A549 (cell line): ENCODE data around the gene ANKMY2. TPM values are rescaled to one million over a fixed set of nuclear protein-coding genes. Genes with fewer than 3 reads are reported as not detected.

Source experiments
- ATAC-seq, 2 experiments: fragments of 200-7000 bp in 1 of 2; fragments of >200 bp in 1 of 2; cut with Nextera tagmentation in 1 of 2; cut with Tn5 transposase in 1 of 2; 3 replicates each; pipeline versions ENCODE4 v1.8.0 to v1.9.1; 2018 to 2020; ENCODE audit warnings: mild to moderate bottlenecking in 1 of 2, moderate library complexity in 1 of 2
- CTCF ChIA-PET: fragments of 300-600 bp; sonication (Branson Sonifier 250); formaldehyde crosslinking; extraction: SDS; loops from one replicate; lab custom pipeline; 2021; ENCODE audit warnings: antibody characterized with exemption, inconsistent platforms; lab: Yijun Ruan, JAX
- POLR2A ChIA-PET: fragments of 350-600 bp; formaldehyde crosslinking; extraction: SDS; loops from one replicate; lab custom pipeline; 2021; ENCODE audit warnings: antibody characterized with exemption, inconsistent platforms; lab: Yijun Ruan, JAX
- DNase-seq, 2 experiments: peaks; one replicate each; pipeline versions ENCODE4 v3.0.0 to v3.0.0-alpha.2; 2011 to 2016; ENCODE audit warnings: low read depth in 1 of 2, low spot score in 1 of 2
- FAIRE-seq: peaks from 2 replicates; lab custom pipeline; 2011; peaks lifted over from hg19 to GRCh38; lab: Jason Lieb, UNC
- H3K27ac ChIP-seq, 2 experiments: fragments of >200 bp; sonication (Bioruptor Twin); formaldehyde crosslinking; 3 replicates each; pipeline ENCODE4 v1.5.1; 2016 to 2017
- H3K4me1 ChIP-seq: fragments of >200 bp; sonication (Bioruptor Twin); formaldehyde crosslinking; 3 replicates; pipeline ENCODE4 v1.6.1; 2016
- H3K4me2 ChIP-seq: fragments of >200 bp; sonication (Bioruptor Twin); formaldehyde crosslinking; 3 replicates; pipeline ENCODE4 v1.6.1; 2016
- H3K4me3 ChIP-seq: fragments of >200 bp; sonication (Bioruptor Twin); formaldehyde crosslinking; 3 replicates; pipeline ENCODE4 v1.5.1; 2016
- H3K9me3 ChIP-seq: fragments of >200 bp; sonication (Bioruptor Twin); formaldehyde crosslinking; 3 replicates; pipeline ENCODE4 v1.6.1; 2016
- ATOH8 ChIP-seq: fragments of 250-450 bp; sonication (Bioruptor Pico); IDR thresholded peaks from 2 replicates; pipeline ENCODE4 v1.5.0; 2020; ENCODE audit warnings: low read depth, mild to moderate bottlenecking, moderate library complexity
- CBX2 ChIP-seq: fragments of 200-600 bp; sonication (generic); IDR thresholded peaks from 2 replicates; pipeline ENCODE4 v1.6.1; 2016; ENCODE audit warnings: low read depth, mild to moderate bottlenecking, borderline replicate concordance
- CEBPB ChIP-seq, 2 experiments: fragments of >200 bp in 1 of 2; sonication (Bioruptor Twin) in 1 of 2; formaldehyde crosslinking in 1 of 2; IDR thresholded peaks; 2 replicates each; pipeline ENCODE4 v1.6.1; 2012 to 2016
- CHD2 ChIP-seq: fragments of 150-350 bp; IDR thresholded peaks from 2 replicates; pipeline ENCODE4 v1.6.1; 2014; ENCODE audit warnings: low read length; ENCODE audit not compliant: partially characterized antibody
- CHD4 ChIP-seq: fragments of 200-600 bp; sonication (generic); IDR thresholded peaks from 2 replicates; pipeline ENCODE4 v1.6.1; 2016; ENCODE audit warnings: antibody characterized with exemption, mild to moderate bottlenecking, borderline replicate concordance
- EP300 ChIP-seq, 2 experiments: fragments of >200 bp; sonication (Bioruptor Twin); formaldehyde crosslinking; IDR thresholded peaks; 2 replicates in 1 of 2; 3 replicates in 1 of 2; pipeline ENCODE4 v1.6.1; 2016 to 2017
- FOSB ChIP-seq: fragments of 250-450 bp; sonication (Bioruptor Pico); IDR thresholded peaks from 2 replicates; pipeline ENCODE4 v1.5.0; 2020; ENCODE audit warnings: mild to moderate bottlenecking, moderate library complexity
- FOSL2 ChIP-seq, 2 experiments: fragments of 450-650 bp in 1 of 2; fragments of >200 bp in 1 of 2; sonication (Bioruptor Twin) in 1 of 2; formaldehyde crosslinking; IDR thresholded peaks; 2 replicates each; pipeline versions ENCODE4 v1.5.0 to v1.6.1; 2016 to 2020; ENCODE audit warnings: mild to moderate bottlenecking in 1 of 2, moderate library complexity in 1 of 2
- GATA3 ChIP-seq: IDR thresholded peaks from 2 replicates; pipeline ENCODE4 v1.6.1; 2012; ENCODE audit warnings: borderline replicate concordance
- HMGXB4 ChIP-seq: fragments of 250-450 bp; sonication (Bioruptor Pico); IDR thresholded peaks from 2 replicates; pipeline ENCODE4 v1.5.0; 2021; ENCODE audit warnings: mild to moderate bottlenecking, moderate library complexity, borderline replicate concordance
- JUNB ChIP-seq: fragments of >200 bp; sonication (Bioruptor Twin); formaldehyde crosslinking; IDR thresholded peaks from 2 replicates; pipeline ENCODE4 v1.6.1; 2016
- MAX ChIP-seq: IDR thresholded peaks from 2 replicates; pipeline ENCODE4 v1.6.1; 2012
- PBX3 ChIP-seq: IDR thresholded peaks from 2 replicates; pipeline ENCODE4 v1.6.1; 2012
- POLR2AphosphoS2 ChIP-seq: conservative IDR thresholded peaks from 2 replicates; pipeline ENCODE4 v1.6.1; 2012; ENCODE audit warnings: low read length, improper control_type of control experiment, inconsistent platforms
- RAD21 ChIP-seq, 2 experiments: fragments of >200 bp in 1 of 2; sonication (Bioruptor Twin) in 1 of 2; formaldehyde crosslinking in 1 of 2; IDR thresholded peaks in 1 of 2; conservative IDR thresholded peaks in 1 of 2; 2 replicates in 1 of 2; 3 replicates in 1 of 2; pipeline ENCODE4 v1.6.1; 2012 to 2018; ENCODE audit warnings: inconsistent platforms in 1 of 2
- RFX5 ChIP-seq: fragments of 450-650 bp; IDR thresholded peaks from 2 replicates; pipeline ENCODE4 v1.7.1; 2014; ENCODE audit warnings: antibody characterized with exemption, mild to moderate bottlenecking, moderate library complexity
- ZFP36 ChIP-seq: fragments of 450-650 bp; IDR thresholded peaks from 2 replicates; pipeline ENCODE4 v1.6.1; 2014; ENCODE audit warnings: borderline replicate concordance; ENCODE audit not compliant: partially characterized antibody
- WGBS: methylation state at CpG from one replicate; pipeline ENCODE4 v1.1.6; 2017; ENCODE audit errors: missing lambda C conversion rate; 5-methylcytosine and 5-hydroxymethylcytosine counted together
- polyA plus RNA-seq, 4 experiments: library from polyadenylated mRNA; depleted of rRNA in 3 of 4; stranded (reverse); fragments of >200 nt; fragmentation: RNase III in 1 of 4; extraction: RNeasy Plus Mini Kit Qiagen cat#74134 plus additional on column Dnase treatment in 1 of 4; gene quantifications; 2 replicates in 3 of 4; 3 replicates in 1 of 4; pipeline ENCODE4 v1.2.3, GENCODE V29; 2011 to 2017
- TF ChIP-seq, protein P1 (sequence below): fragments of >200 bp; sonication (Bioruptor Twin); formaldehyde crosslinking; IDR thresholded peaks from 3 replicates; pipeline ENCODE4 v1.5.1; 2016
- TF ChIP-seq, protein P2 (sequence below): fragments of >200 bp; sonication (Bioruptor Twin); formaldehyde crosslinking; IDR thresholded peaks from 2 replicates; pipeline ENCODE4 v1.6.1; 2016
- TF ChIP-seq, protein P3 (sequence below): IDR thresholded peaks from 2 replicates; pipeline ENCODE4 v1.6.1; 2012; ENCODE audit warnings: low read depth, borderline replicate concordance

The ANKMY2 gene
- polyA plus RNA-seq, 2 of the 4 experiments (the other 2 are of a cell fraction), result 15.3 to 26.1 TPM

DNA sequence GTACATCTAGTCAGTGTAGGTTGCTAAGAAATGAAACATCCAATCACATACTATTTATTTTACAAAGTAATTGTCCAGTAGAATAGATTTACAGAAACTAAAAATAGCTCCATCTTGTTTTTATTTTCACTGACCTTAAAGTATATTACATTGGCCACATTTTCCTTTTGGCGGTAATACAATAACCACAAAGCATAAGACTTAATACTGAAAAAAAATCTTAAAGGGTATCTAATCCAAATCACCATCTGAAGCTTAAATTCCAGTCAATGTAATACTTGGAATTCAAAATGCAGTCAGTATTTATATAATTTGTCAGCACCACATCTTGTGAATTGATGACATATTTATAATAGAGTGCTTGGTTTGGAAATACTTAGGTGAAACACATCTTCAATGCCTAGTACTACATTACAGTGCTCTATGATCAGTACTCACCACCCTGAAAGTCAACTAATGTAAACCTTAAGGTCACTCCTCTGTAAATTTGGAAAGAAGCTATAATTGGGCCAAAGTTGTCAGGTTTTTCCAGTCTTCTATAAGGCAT is 8.9 kb downstream of the ANKMY2 start:
- no peak overlapping the region for H3K4me2 ChIP-seq
- no peaks in the 10 kb centered on the region for H3K9me3 ChIP-seq
- no peak overlapping the region for H3K27ac ChIP-seq
- no peak overlapping the region for H3K4me3 ChIP-seq
- ChIA-PET POLR2A (interaction anchor here (0.6 to 3.0 kb wide), 2 partner anchors 9 kb away, joined by 5 to 10 read pairs; partner anchors contain the start of genes ANKMY2 and BZW2), CTCF (interaction anchor here (0.7 to 1.2 kb wide), 2 partner anchors 9 to 59 kb away, joined by 3 to 4 read pairs; partner anchors contain the start of gene ANKMY2)
- ATAC-seq (no peak), FAIRE-seq (no peak), DNase-seq (no peak)
- WGBS, result 95% methylated on average over 1 of the region's 1 CpG
- TF ChIP-seq PBX3 (no peak), MAX (no peak), JUNB (no peak), ATOH8 (CRISPR knock-in tag) (no peak), CHD2 (no peak), HMGXB4 (CRISPR knock-in tag) (no peak), RAD21 (conservative IDR thresholded peaks at IDR 0.05 in 1 of 2, IDR thresholded peaks at IDR 0.05 in 1 of 2) (no peak)
- TF ChIP-seq, protein P1, sequence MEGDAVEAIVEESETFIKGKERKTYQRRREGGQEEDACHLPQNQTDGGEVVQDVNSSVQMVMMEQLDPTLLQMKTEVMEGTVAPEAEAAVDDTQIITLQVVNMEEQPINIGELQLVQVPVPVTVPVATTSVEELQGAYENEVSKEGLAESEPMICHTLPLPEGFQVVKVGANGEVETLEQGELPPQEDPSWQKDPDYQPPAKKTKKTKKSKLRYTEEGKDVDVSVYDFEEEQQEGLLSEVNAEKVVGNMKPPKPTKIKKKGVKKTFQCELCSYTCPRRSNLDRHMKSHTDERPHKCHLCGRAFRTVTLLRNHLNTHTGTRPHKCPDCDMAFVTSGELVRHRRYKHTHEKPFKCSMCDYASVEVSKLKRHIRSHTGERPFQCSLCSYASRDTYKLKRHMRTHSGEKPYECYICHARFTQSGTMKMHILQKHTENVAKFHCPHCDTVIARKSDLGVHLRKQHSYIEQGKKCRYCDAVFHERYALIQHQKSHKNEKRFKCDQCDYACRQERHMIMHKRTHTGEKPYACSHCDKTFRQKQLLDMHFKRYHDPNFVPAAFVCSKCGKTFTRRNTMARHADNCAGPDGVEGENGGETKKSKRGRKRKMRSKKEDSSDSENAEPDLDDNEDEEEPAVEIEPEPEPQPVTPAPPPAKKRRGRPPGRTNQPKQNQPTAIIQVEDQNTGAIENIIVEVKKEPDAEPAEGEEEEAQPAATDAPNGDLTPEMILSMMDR, result no peak
- 0 out of 3 replicates have a peak, but pooled peaks cover 6% of the 10 kb centered on the region for H3K4me1 ChIP-seq

GRCh38 chr7:16634271-16634738 is 11.2 kb downstream of the ANKMY2 start:
- ChIA-PET POLR2A (no interaction called here), CTCF (no interaction called here)
- TF ChIP-seq PBX3 (no peak), EP300 (IDR thresholded peaks at IDR 0.05) (no peak), FOSL2 (IDR thresholded peaks at IDR 0.05) (no peak), FOSL2 (CRISPR knock-in tag; IDR thresholded peaks at IDR 0.05) (no peak), CEBPB (IDR thresholded peaks at IDR 0.05) (no peak), RFX5 (no peak), GATA3 (no peak), ZFP36 (no peak), HMGXB4 (CRISPR knock-in tag) (no peak), CBX2 (no peak), FOSB (CRISPR knock-in tag) (no peak), POLR2AphosphoS2 (no peak), RAD21 (conservative IDR thresholded peaks at IDR 0.05 in 1 of 2, IDR thresholded peaks at IDR 0.05 in 1 of 2) (no peak), CHD4 (no peak)
- TF ChIP-seq, protein P2, sequence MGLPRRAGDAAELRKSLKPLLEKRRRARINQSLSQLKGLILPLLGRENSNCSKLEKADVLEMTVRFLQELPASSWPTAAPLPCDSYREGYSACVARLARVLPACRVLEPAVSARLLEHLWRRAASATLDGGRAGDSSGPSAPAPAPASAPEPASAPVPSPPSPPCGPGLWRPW, result no peak
- TF ChIP-seq, protein P3, sequence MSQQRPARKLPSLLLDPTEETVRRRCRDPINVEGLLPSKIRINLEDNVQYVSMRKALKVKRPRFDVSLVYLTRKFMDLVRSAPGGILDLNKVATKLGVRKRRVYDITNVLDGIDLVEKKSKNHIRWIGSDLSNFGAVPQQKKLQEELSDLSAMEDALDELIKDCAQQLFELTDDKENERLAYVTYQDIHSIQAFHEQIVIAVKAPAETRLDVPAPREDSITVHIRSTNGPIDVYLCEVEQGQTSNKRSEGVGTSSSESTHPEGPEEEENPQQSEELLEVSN, result no peak
- TF ChIP-seq, protein P1, result no peak
- Histone ChIP-seq H3K9me3 (no peaks in the 10 kb centered on the region), H3K4me3 (no peak overlapping the region), H3K4me2 (no peak overlapping the region), H3K27ac (no peak overlapping the region), H3K4me1 (0 out of 3 replicates have a peak, but pooled peaks cover 6% of the 10 kb centered on the region)
- DNase-seq, result no peak
- WGBS, result 93% methylated on average over 4 of the region's 4 CpGs
- ATAC-seq, result no peak
- no peak for FAIRE-seq
